WTC11 (cell line): ENCODE data around the gene ANKRD29.

Source experiments
- ATF2 ChIP-seq: sonication (generic); formaldehyde crosslinking; IDR thresholded peaks from 2 replicates; pipeline ENCODE4 v1.8.1; 2022; ENCODE audit warnings: low read depth, missing genetic modification reagents, borderline replicate concordance
- FOXJ3 ChIP-seq: sonication (generic); formaldehyde crosslinking; IDR thresholded peaks from 2 replicates; pipeline ENCODE4 v1.9.0; 2021; ENCODE audit warnings: missing genetic modification reagents, mild to moderate bottlenecking, borderline replicate concordance
- GABPB1 ChIP-seq: sonication (generic); formaldehyde crosslinking; IDR thresholded peaks from 2 replicates; pipeline ENCODE4 v1.8.1; 2023; ENCODE audit warnings: mild to moderate bottlenecking, missing genetic modification reagents
- HMGA2 ChIP-seq: fragments of 250-450 bp; sonication (Bioruptor Pico); IDR thresholded peaks from 2 replicates; pipeline ENCODE4 v1.4.0; 2021; ENCODE audit warnings: mild to moderate bottlenecking, moderate library complexity
- MAX ChIP-seq: sonication (generic); formaldehyde crosslinking; IDR thresholded peaks from 2 replicates; pipeline ENCODE4 v1.8.0; 2022; ENCODE audit warnings: mild to moderate bottlenecking, missing genetic modification reagents
- NR2C2 ChIP-seq: sonication (generic); formaldehyde crosslinking; IDR thresholded peaks from 2 replicates; pipeline ENCODE4 v1.8.0; 2022; ENCODE audit warnings: mild to moderate bottlenecking, missing genetic modification reagents
- NR3C1 ChIP-seq: sonication (generic); formaldehyde crosslinking; conservative IDR thresholded peaks from 2 replicates; pipeline ENCODE4 v1.8.1; 2023; ENCODE audit warnings: low read depth, mild to moderate bottlenecking, missing genetic modification reagents
- SP1 ChIP-seq: sonication (generic); formaldehyde crosslinking; conservative IDR thresholded peaks from 2 replicates; pipeline ENCODE4 v1.8.1; 2022; ENCODE audit warnings: missing genetic modification reagents
- ZNF512 ChIP-seq: sonication (generic); formaldehyde crosslinking; IDR thresholded peaks from 2 replicates; pipeline ENCODE4 v1.8.1; 2022; ENCODE audit warnings: missing genetic modification reagents, borderline replicate concordance

- TF ChIP-seq ATF2 (CRISPR knock-in tag) (no peak), SP1 (CRISPR knock-in tag) (no peak), FOXJ3 (CRISPR knock-in tag) (no peak), ZNF512 (CRISPR knock-in tag) (no peak), MAX (CRISPR knock-in tag) (no peak), HMGA2 (CRISPR knock-in tag) (no peak), NR3C1 (CRISPR knock-in tag) (no peak), GABPB1 (CRISPR knock-in tag) (no peak), NR2C2 (CRISPR knock-in tag) (no peak)
Observed at GRCh38 chr18:23560186-23560585, 102.5 kb downstream of the ANKRD29 start.
